Keratinocyte (primary cell): ENCODE data around the gene TSPAN7. TPM values are rescaled to one million over a fixed set of nuclear protein-coding genes. Genes with fewer than 3 reads are reported as not detected.

ENCODE experiments used
- DNase-seq: peaks from one replicate; pipeline ENCODE4 v3.0.0-alpha.2; 2011; ENCODE audit warnings: low read depth, missing footprints, low spot score
- FAIRE-seq: peaks from 2 replicates; lab custom pipeline; 2011; peaks lifted over from hg19 to GRCh38; lab: Jason Lieb, UNC
- H2AFZ ChIP-seq: 2 replicates; pipeline ENCODE4 v1.6.0; 2012; ENCODE audit warnings: low read length, control low read depth, inconsistent platforms; ENCODE audit not compliant: control insufficient read depth
- H3K27ac ChIP-seq: 2 replicates; pipeline ENCODE4 v1.5.1; 2011; ENCODE audit warnings: low read length; ENCODE audit not compliant: control insufficient read depth, insufficient read depth
- H3K27me3 ChIP-seq: 3 replicates; pipeline ENCODE4 v1.6.0; 2011; ENCODE audit warnings: low read length; ENCODE audit not compliant: control insufficient read depth, insufficient read depth; ENCODE audit errors: extremely low read depth
- H3K36me3 ChIP-seq, 2 experiments: 2 replicates in 1 of 2; 3 replicates in 1 of 2; pipeline ENCODE4 v1.5.1; 2011; ENCODE audit warnings: low read length in 2 of 2, mild to moderate bottlenecking in 1 of 2; ENCODE audit not compliant: control insufficient read depth in 2 of 2, insufficient read depth in 2 of 2; ENCODE audit errors: extremely low read depth in 1 of 2
- H3K4me1 ChIP-seq: 3 replicates; pipeline ENCODE4 v1.5.1; 2011; ENCODE audit warnings: low read length; ENCODE audit not compliant: control insufficient read depth, insufficient read depth; ENCODE audit errors: extremely low read depth
- H3K4me2 ChIP-seq: 3 replicates; pipeline ENCODE4 v1.6.0; 2011; ENCODE audit warnings: low read depth, low read length; ENCODE audit not compliant: control insufficient read depth, insufficient read depth; ENCODE audit errors: extremely low read depth
- H3K4me3 ChIP-seq, 3 experiments: fragments of 200-600 bp in 1 of 3; sonication (generic) in 1 of 3; 2 replicates in 2 of 3; 3 replicates in 1 of 3; pipeline ENCODE4 v1.5.1; 2011 to 2016; ENCODE audit warnings: low read length in 3 of 3, mild to moderate bottlenecking in 3 of 3, control low read depth in 2 of 3, inconsistent platforms in 1 of 3, low read depth in 1 of 3, mixed read lengths in 1 of 3, mixed run types in 1 of 3, moderate library complexity in 1 of 3; ENCODE audit not compliant: control insufficient read depth in 2 of 3, insufficient read depth in 2 of 3; ENCODE audit errors: extremely low read depth in 1 of 3
- H3K79me2 ChIP-seq: 2 replicates; pipeline ENCODE4 v1.6.0; 2012; ENCODE audit warnings: low read length; ENCODE audit not compliant: control insufficient read depth, insufficient read depth
- H3K9ac ChIP-seq: 3 replicates; pipeline ENCODE4 v1.6.0; 2011; ENCODE audit warnings: low read length; ENCODE audit not compliant: control insufficient read depth, insufficient read depth; ENCODE audit errors: extremely low read depth
- H3K9me1 ChIP-seq: 3 replicates; pipeline ENCODE4 v1.6.0; 2011; ENCODE audit warnings: low read length; ENCODE audit not compliant: control insufficient read depth, insufficient read depth; ENCODE audit errors: extremely low read depth
- H3K9me3 ChIP-seq: 2 replicates; pipeline ENCODE4 v1.5.1; 2012; ENCODE audit warnings: low read depth, low read length; ENCODE audit not compliant: control insufficient read depth
- H4K20me1 ChIP-seq: 3 replicates; pipeline ENCODE4 v1.6.0; 2011; ENCODE audit warnings: low read length; ENCODE audit not compliant: control insufficient read depth, insufficient read depth; ENCODE audit errors: extremely low read depth
- CTCF ChIP-seq, 3 experiments: IDR thresholded peaks in 1 of 3; conservative IDR thresholded peaks in 1 of 3; optimal IDR thresholded peaks in 1 of 3; 2 replicates in 2 of 3; 3 replicates in 1 of 3; pipeline versions ENCODE3 to v1.5.1; 2011; ENCODE audit warnings: low read length in 3 of 3, mild to moderate bottlenecking in 3 of 3, moderate library complexity in 2 of 3, control low read depth in 1 of 3, inconsistent platforms in 1 of 3; ENCODE audit not compliant: insufficient read depth in 2 of 3; ENCODE audit errors: extremely low read depth in 1 of 3
- EZH2 ChIP-seq: IDR thresholded peaks from one replicate; pipeline ENCODE4 v1.6.1; 2012; ENCODE audit warnings: inconsistent platforms, mild to moderate bottlenecking, low read length, moderate library complexity
- dilution Hi-C: fragments of 300-500 bp; cut with MboI; formaldehyde crosslinking; loops from one replicate; pipeline ENCODE4 v1.7.0; 2020; ENCODE audit warnings: low sequenced_read_pairs; ENCODE audit not compliant: extremely low pct_ligation_motif_present
- polyA minus RNA-seq, 3 experiments: library from RNA; depleted of rRNA, polyadenylated mRNA; stranded (reverse); fragments of >200 nt; gene quantifications; 1 replicate in 1 of 3; 2 replicates in 1 of 3; 3 replicates in 1 of 3; pipeline ENCODE4 v1.2.3, GENCODE V29; 2011
- polyA plus RNA-seq, 5 experiments: library from polyadenylated mRNA; depleted of rRNA in 3 of 5; stranded (reverse) in 3 of 5; stranded (forward) in 1 of 5; unstranded in 1 of 5; fragments of >200 nt; gene quantifications; 1 replicate in 1 of 5; 2 replicates in 3 of 5; 3 replicates in 1 of 5; pipeline versions ENCODE4 v1.2.1 to v1.2.3, GENCODE V29; 2011 to 2012; ENCODE audit warnings: missing spikeins in 2 of 5, low read depth in 1 of 5, low replicate concordance in 1 of 5

Gene TSPAN7
- polyA plus RNA-seq (1.6 to 2.3 TPM (median 1.7 TPM) in 3 replicates), polyA minus RNA-seq (1.4 to 2.6 TPM (median 2.2 TPM) in 3 replicates)
- 0.16 TPM for polyA plus RNA-seq (2011; ENCODE audit: low read depth)
- 1.3 and 2.3 TPM in 2 replicates for polyA plus RNA-seq (2011; cell fraction: cytosol; rRNA removed)
- polyA plus RNA-seq (2011; cell fraction: nucleus; rRNA removed): 2.0 and 2.3 TPM in 2 replicates
- 1.2 TPM in 2 replicates for polyA plus RNA-seq (2012; ENCODE audit: low replicate concordance)
- polyA minus RNA-seq (2011; cell fraction: cytosol; rRNA and poly(A)+ RNA removed): not detected
- polyA minus RNA-seq (2011; cell fraction: nucleus; rRNA and poly(A)+ RNA removed): 0.74 and 0.78 TPM in 2 replicates

DNA sequence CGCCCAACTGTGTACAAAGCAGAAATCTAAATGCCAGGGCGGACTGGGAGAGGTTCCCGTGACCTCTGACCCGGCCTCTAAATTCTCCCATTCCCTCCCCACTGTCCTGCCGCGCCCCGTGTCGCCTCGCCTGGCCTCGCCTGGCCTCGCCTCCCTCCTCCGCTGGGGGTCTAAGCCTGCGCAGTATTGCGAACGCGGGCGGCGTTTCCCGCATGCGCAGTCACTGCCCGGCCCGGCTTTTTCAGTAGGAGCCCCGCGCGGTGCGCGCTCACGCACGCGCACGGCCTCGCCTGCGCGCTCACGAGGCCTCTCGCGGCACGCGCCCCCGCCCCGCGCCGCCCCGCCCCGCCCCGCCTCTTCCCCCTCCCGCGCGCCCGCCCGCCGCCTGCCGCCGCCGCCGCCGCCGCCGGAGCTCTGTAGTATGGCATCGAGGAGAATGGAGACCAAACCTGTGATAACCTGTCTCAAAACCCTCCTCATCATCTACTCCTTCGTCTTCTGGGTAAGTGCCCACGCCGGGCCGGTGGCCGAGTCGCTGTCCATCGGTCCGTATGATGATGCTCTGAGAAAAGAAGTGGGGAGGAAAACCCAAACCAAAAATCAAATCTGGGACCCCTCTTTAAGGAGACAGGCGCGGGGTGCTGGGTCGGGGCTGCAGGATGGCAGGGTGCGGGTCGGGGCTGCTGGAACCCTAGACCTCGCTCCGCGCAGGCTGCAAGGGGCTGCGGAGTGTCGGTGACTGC, at the start of gene TSPAN7:
Gene TSPAN7, plus strand, starts transcription at position 417 of the 743 bp plus-strand sequence. Its CDS starts 5 bp downstream, at position 422.
- peak within 1 kb of the TSS; percentile 84 for H3K4me2 ChIP-seq
- H3K9ac ChIP-seq: peak within 1 kb of the TSS; percentile 45
- H2AFZ ChIP-seq: peak within 1 kb of the TSS; percentile 49
- H3K27ac ChIP-seq: peak within 1 kb of the TSS; percentile 13
- no peak for DNase-seq
- H3K9me1 ChIP-seq: no peaks in the 10 kb centered on the region
- H3K9me3 ChIP-seq: no peaks in the 10 kb centered on the region
- H4K20me1 ChIP-seq: no peaks in the 10 kb centered on the region
- H3K36me3 ChIP-seq: no peaks in the 10 kb centered on the region
- no peak for FAIRE-seq
- H3K27me3 ChIP-seq: no peaks in the 10 kb centered on the region
- peaks cover 8% of the 10 kb centered on the region for H3K4me1 ChIP-seq
- TF ChIP-seq CTCF (optimal IDR thresholded peaks at IDR 0.05 in 1 of 3, IDR thresholded peaks at IDR 0.05 in 1 of 3, conservative IDR thresholded peaks at IDR 0.05 in 1 of 3; ENCODE audit: extremely low read depth in 1 of 3, insufficient read depth in 2 of 3, low read length in 3 of 3): no peak
- no peak for TF ChIP-seq EZH2
- peak within 1 kb of the TSS; percentile 38 to 59 (median 55) for H3K4me3 ChIP-seq
- H3K79me2 ChIP-seq: no peaks in the 10 kb centered on the region
- dilution Hi-C loops: no loop called here

GRCh38 chrX:38513112-38513742, 48.1 kb upstream of the TSPAN7 start:
- H3K9me1 ChIP-seq: no peaks in the 10 kb centered on the region
- no peaks in the 10 kb centered on the region for H3K4me1 ChIP-seq
- no peaks in the 10 kb centered on the region for H3K79me2 ChIP-seq
- no peaks in the 10 kb centered on the region for H3K36me3 ChIP-seq
- no peak for FAIRE-seq
- H3K27me3 ChIP-seq: no peaks in the 10 kb centered on the region
- H3K27ac ChIP-seq: no peak overlapping the region
- H3K9ac ChIP-seq: no peak overlapping the region
- H4K20me1 ChIP-seq: no peaks in the 10 kb centered on the region
- H3K4me2 ChIP-seq: no peak overlapping the region
- TF ChIP-seq EZH2 (no peak), CTCF (optimal IDR thresholded peaks at IDR 0.05 in 1 of 3, IDR thresholded peaks at IDR 0.05 in 1 of 3, conservative IDR thresholded peaks at IDR 0.05 in 1 of 3; ENCODE audit: extremely low read depth in 1 of 3, insufficient read depth in 2 of 3, low read length in 3 of 3) (no peak)
- dilution Hi-C loops: no loop called here
- no peak overlapping the region for H3K4me3 ChIP-seq
- H2AFZ ChIP-seq: no peak overlapping the region
- H3K9me3 ChIP-seq: no peaks in the 10 kb centered on the region
- DNase-seq: no peak
